ENCODE results near the gene TSPAN18. TPM values are rescaled to one million over a fixed set of nuclear protein-coding genes. Genes with fewer than 3 reads are reported as not detected.

Gene TSPAN18
- total RNA-seq, 2 experiments from 2014 or later: not detected

DNA sequence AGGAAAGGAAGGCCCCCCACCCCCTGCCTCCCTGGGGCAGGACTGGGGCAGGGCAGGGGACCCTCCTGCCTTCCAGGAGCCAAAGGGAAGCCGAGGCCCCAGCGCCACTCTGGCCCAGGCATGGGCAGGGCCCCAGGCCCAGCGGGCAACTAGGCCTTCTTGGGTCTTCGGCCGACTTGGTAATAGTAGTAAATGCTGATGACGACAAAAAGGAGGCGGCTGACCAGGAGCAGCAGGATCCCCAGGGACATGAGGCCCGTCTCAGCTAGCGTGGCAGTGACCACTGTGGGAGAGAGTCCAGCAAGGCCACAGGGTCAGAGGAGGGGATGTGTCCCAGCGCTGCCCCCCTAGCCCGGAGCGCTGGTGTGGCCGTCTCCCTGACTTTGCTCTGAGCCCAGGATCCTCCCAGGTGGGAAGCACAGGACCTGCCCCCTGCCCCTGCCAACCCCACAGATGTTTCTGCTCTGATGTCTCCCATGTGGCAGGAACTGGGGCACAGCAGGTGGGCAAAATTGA, 208.0 kb downstream of the TSPAN18 start:
- Histone ChIP-seq H3K9me3 (ENCODE audit: low read length) (no peaks in the 10 kb centered on the region), H3K4me2 (ENCODE audit: low read length) (no peak overlapping the region), H4K20me1 (ENCODE audit: insufficient read depth, low read length) (no peaks in the 10 kb centered on the region), H3K4me1 (ENCODE audit: insufficient read depth, low read length, poor library complexity, severe bottlenecking) (no peaks in the 10 kb centered on the region), H3K4me3 (ENCODE audit: low read depth, low read length, poor library complexity, severe bottlenecking) (no peak overlapping the region), H2AFZ (ENCODE audit: low read length) (no peak overlapping the region), H3K9me2 (ENCODE audit: insufficient read depth, low read length) (no peaks in the 10 kb centered on the region), H3K79me2 (ENCODE audit: insufficient read depth, low read depth, low read length) (no peaks in the 10 kb centered on the region), H3K36me3 (ENCODE audit: insufficient read depth, low read length) (no peaks in the 10 kb centered on the region), H3K27ac (ENCODE audit: low read depth, low read length, poor library complexity, severe bottlenecking) (no peak overlapping the region)
- ChIA-PET CTCF (ENCODE audit: unreplicated experiment) (interaction anchor here (0.6 to 3.7 kb wide), 2 partner anchors 15 to 169 kb away, joined by 3 to 48 read pairs; no protein-coding TSS in a partner anchor), POLR2A (no interaction called here)
- intact Hi-C loops (cut with micrococcal nuclease; ENCODE audit: unreplicated experiment): loop anchor here (5.0 kb wide), 2 partner anchors 83 to 358 kb away; no protein-coding TSS in a partner anchor
- no TSS peak for BruUV-seq (replicated peaks)
- DNase-seq (ENCODE audit: low spot score): no peak
- no peak for TF ChIP-seq EZH2phosphoT487 (IDR thresholded peaks at IDR 0.05; ENCODE audit: borderline replicate concordance, low read depth, low read length)
- TF ChIP-seq, protein P1, sequence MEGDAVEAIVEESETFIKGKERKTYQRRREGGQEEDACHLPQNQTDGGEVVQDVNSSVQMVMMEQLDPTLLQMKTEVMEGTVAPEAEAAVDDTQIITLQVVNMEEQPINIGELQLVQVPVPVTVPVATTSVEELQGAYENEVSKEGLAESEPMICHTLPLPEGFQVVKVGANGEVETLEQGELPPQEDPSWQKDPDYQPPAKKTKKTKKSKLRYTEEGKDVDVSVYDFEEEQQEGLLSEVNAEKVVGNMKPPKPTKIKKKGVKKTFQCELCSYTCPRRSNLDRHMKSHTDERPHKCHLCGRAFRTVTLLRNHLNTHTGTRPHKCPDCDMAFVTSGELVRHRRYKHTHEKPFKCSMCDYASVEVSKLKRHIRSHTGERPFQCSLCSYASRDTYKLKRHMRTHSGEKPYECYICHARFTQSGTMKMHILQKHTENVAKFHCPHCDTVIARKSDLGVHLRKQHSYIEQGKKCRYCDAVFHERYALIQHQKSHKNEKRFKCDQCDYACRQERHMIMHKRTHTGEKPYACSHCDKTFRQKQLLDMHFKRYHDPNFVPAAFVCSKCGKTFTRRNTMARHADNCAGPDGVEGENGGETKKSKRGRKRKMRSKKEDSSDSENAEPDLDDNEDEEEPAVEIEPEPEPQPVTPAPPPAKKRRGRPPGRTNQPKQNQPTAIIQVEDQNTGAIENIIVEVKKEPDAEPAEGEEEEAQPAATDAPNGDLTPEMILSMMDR (conservative IDR thresholded peaks at IDR 0.05; ENCODE audit: low read length): no peak

- Histone ChIP-seq H3K9me3 (ENCODE audit: low read length) (no peaks in the 10 kb centered on the region), H3K4me1 (ENCODE audit: insufficient read depth, low read length, poor library complexity, severe bottlenecking) (no peaks in the 10 kb centered on the region), H3K4me2 (ENCODE audit: low read length) (no peak overlapping the region), H3K4me3 (ENCODE audit: low read depth, low read length, poor library complexity, severe bottlenecking) (no peak overlapping the region), H3K79me2 (ENCODE audit: insufficient read depth, low read depth, low read length) (no peaks in the 10 kb centered on the region), H3K27ac (ENCODE audit: low read depth, low read length, poor library complexity, severe bottlenecking) (no peak overlapping the region), H4K20me1 (ENCODE audit: insufficient read depth, low read length) (no peaks in the 10 kb centered on the region), H3K9me2 (ENCODE audit: insufficient read depth, low read length) (no peaks in the 10 kb centered on the region), H3K36me3 (ENCODE audit: insufficient read depth, low read length) (no peaks in the 10 kb centered on the region), H2AFZ (ENCODE audit: low read length) (no peak overlapping the region)
- ChIA-PET POLR2A (interaction anchor here (0.7 to 3.1 kb wide), 3 partner anchors 102 to 172 kb away, joined by 3 to 12 read pairs (median 4); no protein-coding TSS in a partner anchor), CTCF (ENCODE audit: unreplicated experiment) (interaction anchor here (0.5 to 3.7 kb wide), 8 partner anchors 9 to 176 kb away, joined by 3 to 48 read pairs (median 6); no protein-coding TSS in a partner anchor)
- TF ChIP-seq, protein P1 (conservative IDR thresholded peaks at IDR 0.05; ENCODE audit: low read length): peak; percentile 95
- no peak for TF ChIP-seq EZH2phosphoT487 (IDR thresholded peaks at IDR 0.05; ENCODE audit: borderline replicate concordance, low read depth, low read length)
- no TSS peak for BruUV-seq (replicated peaks)
- intact Hi-C loops (cut with micrococcal nuclease; ENCODE audit: unreplicated experiment): loop anchor here (1.0 to 5.0 kb wide), 4 partner anchors 81 to 356 kb away; no protein-coding TSS in a partner anchor
- DNase-seq (ENCODE audit: low spot score): peak; percentile 80
These were observed 209.8 kb downstream of the TSPAN18 start for GRCh38 chr11:44936525-44936924.

DNA sequence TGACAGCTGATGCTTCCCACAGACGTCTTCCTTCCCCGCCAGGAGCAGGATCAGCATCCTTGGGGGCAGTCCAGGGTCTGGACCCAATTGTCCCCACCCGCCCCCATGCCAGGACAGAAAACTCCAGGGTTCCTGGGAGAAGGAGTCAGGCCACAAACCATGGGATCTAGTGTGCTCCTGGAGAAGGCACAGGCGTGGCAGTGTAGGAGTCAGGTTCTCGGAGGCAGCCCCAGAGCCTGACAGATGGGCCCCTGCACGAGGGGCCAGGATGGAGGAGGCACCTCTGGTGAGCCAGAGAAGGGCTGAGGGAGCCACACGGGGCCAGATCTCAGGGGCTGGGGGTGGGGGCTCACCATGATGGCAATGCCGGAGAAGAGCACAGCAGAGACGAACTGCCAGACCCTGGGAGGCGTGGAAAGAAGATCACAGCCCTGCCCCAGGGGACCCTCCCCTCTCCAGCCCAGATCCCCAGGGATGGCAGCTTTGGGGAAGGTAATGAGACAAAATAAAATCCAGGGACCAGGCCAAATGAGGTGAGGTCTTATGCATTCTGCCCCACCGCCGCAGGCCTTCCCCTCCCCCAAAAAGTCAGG, 210.3 kb downstream of the TSPAN18 start:
- Histone ChIP-seq H3K9me2 (ENCODE audit: insufficient read depth, low read length) (no peaks in the 10 kb centered on the region), H3K9me3 (ENCODE audit: low read length) (no peaks in the 10 kb centered on the region), H3K4me2 (ENCODE audit: low read length) (no peak overlapping the region), H3K79me2 (ENCODE audit: insufficient read depth, low read depth, low read length) (no peaks in the 10 kb centered on the region), H2AFZ (ENCODE audit: low read length) (no peak overlapping the region), H3K4me1 (ENCODE audit: insufficient read depth, low read length, poor library complexity, severe bottlenecking) (no peaks in the 10 kb centered on the region), H3K36me3 (ENCODE audit: insufficient read depth, low read length) (no peaks in the 10 kb centered on the region), H3K27ac (ENCODE audit: low read depth, low read length, poor library complexity, severe bottlenecking) (no peak overlapping the region), H4K20me1 (ENCODE audit: insufficient read depth, low read length) (no peaks in the 10 kb centered on the region), H3K4me3 (ENCODE audit: low read depth, low read length, poor library complexity, severe bottlenecking) (no peak overlapping the region)
- CTCF ChIA-PET (ENCODE audit: unreplicated experiment): interaction anchor here (0.7 to 3.7 kb wide), 7 partner anchors 9 to 173 kb away, joined by 3 to 48 read pairs (median 6); no protein-coding TSS in a partner anchor
- intact Hi-C loops (cut with micrococcal nuclease; ENCODE audit: unreplicated experiment): loop anchor here (1.0 to 5.0 kb wide), 4 partner anchors 80 to 355 kb away; no protein-coding TSS in a partner anchor
- no peak for DNase-seq (ENCODE audit: low spot score)
- no TSS peak for BruUV-seq (replicated peaks)
- POLR2A ChIA-PET: interaction anchor here (0.7 to 3.1 kb wide), 3 partner anchors 102 to 172 kb away, joined by 3 to 12 read pairs (median 4); no protein-coding TSS in a partner anchor
- no peak for TF ChIP-seq EZH2phosphoT487 (IDR thresholded peaks at IDR 0.05; ENCODE audit: borderline replicate concordance, low read depth, low read length)
- TF ChIP-seq, protein P1 (conservative IDR thresholded peaks at IDR 0.05; ENCODE audit: low read length): no peak
